HG03457 (cell line): ENCODE measurements around the gene IL32.
A peak's percentile ranks its signal among the peaks of the same experiment; 100 is the strongest.

Experiments
- ATAC-seq: cut with Tn5 transposase; IDR thresholded peaks from one replicate; pipeline ENCODE4 v1.9.1; 2021; ENCODE audit warnings: moderate number of reproducible peaks; ENCODE audit not compliant: unreplicated experiment

The IL32 gene, protein sequence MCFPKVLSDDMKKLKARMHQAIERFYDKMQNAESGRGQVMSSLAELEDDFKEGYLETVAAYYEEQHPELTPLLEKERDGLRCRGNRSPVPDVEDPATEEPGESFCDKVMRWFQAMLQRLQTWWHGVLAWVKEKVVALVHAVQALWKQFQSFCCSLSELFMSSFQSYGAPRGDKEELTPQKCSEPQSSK

GRCh38 chr16:3065069-3065741 lies at the start of gene IL32:
Gene IL32 (plus strand): TSS chr16:3065640. CDS start chr16:3065812, 172 bp downstream.
- ATAC-seq = no peak

GRCh38 chr16:3015865-3016521 lies 49.4 kb upstream of the IL32 start:
- ATAC-seq = no peak

- no peak for ATAC-seq
Measured at GRCh38 chr16:3017344-3017743, 48.1 kb upstream of the IL32 start.

DNA sequence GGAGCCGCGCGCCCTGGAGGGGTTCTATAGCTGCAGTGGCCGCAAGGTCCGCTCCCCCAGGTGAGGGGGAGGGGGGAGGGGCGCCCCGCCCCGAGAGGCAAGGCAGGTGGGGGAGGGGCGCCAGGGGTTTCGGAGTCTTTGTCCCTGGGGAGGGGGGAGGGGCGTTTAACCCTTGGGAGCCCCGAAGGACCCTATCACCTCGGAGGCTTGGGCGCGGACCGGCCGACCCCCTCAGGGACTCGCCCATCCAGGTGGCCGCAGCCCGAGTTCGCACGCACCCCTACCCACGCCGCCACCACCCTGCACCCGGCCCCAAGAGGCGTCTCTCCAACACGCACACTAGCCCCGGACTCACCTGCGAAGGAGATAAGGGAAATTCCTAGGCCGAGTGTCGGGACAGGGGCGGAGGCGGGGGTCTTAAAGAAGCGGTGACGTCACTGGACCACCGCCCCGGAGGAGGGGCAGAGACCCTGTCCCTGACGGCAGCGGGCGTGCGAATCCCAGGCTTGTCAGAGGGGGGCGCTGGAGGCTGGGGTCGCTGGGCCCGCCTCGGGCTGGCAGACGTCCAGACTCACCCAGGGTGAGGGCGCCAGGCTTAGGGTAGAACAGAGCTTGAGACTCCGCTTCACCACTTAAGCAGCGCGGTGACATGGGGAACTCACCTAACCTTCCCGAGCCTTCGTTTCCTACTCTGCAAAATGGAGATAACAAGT lies 47.5 kb upstream of the IL32 start, which contains the start of gene CLDN6:
TSS of gene CLDN6 (minus strand) at position 390 of the 713 bp plus-strand sequence. CDS start 2,162 bp downstream, outside the sequence.
- no peak for ATAC-seq

DNA sequence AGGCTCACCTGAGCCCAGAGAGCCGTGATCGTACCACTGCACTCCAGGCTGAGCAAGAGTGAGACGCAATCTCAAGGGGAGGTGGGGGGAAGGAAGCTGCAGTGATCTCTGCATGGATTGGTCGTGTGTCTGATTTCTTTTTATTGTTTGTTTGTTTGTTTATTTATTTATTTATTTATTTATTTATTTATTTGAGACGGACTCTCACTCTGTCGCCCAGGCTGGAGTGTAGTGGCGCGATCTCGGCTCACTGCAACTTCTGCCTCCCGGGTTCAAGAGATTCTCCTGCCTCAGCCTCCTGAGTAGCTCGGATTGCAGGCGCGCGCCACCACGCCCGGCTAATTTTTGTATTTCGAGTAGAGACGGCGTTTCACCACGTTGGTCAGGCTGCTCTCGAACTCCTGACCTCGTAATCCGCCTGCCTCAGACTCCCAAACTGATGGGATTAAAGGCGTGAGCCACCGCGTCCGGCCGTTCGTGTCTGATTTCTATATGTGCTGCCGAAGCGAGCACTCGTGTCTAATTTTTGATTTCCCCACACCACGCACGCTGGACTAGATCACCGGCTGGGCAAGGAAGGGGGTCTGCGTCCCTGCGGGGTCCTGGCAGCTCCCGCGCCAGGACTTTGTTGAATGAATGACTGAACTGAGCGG lies 45.7 kb upstream of the IL32 start:
- no peak for ATAC-seq

DNA sequence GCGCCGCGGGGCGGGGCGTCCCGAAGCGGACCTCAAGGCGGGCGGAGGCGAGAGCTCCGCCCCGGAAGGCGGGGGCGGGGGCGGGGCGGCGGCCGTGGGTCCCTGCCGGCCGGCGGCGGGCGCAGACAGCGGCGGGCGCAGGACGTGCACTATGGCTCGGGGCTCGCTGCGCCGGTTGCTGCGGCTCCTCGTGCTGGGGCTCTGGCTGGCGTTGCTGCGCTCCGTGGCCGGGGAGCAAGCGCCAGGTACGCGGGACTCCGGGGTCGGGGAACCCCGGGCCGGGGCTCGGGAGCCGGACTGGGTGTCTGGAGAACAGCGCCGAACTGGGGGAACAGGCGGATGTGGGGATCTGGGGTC lies 45.2 kb upstream of the IL32 start, which contains the start of gene TNFRSF12A:
TSS of gene TNFRSF12A (plus strand) at position 122 of the 357 bp plus-strand sequence. CDS start at position 152, 30 bp downstream.
- no peak for ATAC-seq

DNA sequence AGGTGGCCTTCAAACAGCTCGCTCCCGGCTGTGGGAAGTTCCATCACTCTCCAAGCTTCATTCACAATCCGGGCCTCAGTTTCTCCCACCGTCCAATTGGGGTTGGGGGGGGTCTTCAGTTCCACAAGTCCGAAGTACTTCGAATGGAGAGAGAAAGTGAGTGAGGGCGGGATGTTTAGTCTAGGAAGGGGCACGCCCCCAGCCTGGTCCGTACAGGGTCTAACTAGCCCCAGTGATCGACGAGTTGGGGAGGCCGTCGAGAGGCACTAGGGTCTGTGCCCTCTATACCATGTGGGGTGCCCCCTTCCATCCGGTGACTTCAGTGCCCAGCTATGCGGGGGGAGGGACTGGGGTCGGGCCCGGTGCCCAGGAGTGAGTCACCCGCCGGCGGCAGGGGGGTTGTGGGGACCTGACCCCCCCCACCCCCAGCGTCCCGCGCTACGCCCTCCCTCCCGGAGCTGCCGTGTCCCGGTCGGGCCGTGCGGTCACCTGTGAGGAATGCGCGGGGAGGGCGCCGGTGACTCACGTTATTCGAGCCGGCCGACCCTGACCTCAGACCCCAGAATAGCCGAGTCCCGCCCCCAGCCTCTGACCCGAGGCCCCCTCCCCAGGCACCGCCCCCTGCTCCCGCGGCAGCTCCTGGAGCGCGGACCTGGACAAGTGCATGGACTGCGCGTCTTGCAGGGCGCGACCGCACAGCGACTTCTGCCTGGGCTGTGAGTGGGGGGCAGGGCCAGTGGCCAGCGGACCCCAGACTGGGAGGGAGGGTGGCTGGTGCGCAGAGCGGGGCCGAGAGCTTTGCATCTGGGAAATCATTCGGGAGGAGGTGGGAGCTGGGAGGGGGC lies 44.6 kb upstream of the IL32 start:
- no peak for ATAC-seq

DNA sequence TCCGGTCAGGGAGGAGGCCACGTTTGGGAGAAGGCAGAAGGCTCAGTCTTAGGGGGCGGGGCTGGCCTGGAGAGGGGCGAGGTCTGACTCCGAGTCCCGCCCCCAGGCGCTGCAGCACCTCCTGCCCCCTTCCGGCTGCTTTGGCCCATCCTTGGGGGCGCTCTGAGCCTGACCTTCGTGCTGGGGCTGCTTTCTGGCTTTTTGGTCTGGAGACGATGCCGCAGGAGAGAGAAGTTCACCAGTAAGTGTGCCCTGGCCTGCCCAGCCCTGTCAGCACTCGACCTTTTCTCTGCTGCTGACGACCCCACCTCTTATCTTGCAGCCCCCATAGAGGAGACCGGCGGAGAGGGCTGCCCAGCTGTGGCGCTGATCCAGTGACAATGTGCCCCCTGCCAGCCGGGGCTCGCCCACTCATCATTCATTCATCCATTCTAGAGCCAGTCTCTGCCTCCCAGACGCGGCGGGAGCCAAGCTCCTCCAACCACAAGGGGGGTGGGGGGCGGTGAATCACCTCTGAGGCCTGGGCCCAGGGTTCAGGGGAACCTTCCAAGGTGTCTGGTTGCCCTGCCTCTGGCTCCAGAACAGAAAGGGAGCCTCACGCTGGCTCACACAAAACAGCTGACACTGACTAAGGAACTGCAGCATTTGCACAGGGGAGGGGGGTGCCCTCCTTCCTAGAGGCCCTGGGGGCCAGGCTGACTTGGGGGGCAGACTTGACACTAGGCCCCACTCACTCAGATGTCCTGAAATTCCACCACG lies 43.8 kb upstream of the IL32 start:
- ATAC-seq = peak; percentile 29

- ATAC-seq = no peak
Measured at GRCh38 chr16:3022208-3022683, 43.2 kb upstream of the IL32 start.

GRCh38 chr16:3022684-3023414 lies 42.6 kb upstream of the IL32 start:
- no peak for ATAC-seq

GRCh38 chr16:3023415-3023668 lies 42.1 kb upstream of the IL32 start:
- no peak for ATAC-seq

- peak; percentile 62 for ATAC-seq
Measured at GRCh38 chr16:3023669-3024478, 41.6 kb upstream of the IL32 start, which contains the start of the genes HCFC1R1 and THOC6. Gene HCFC1R1 (minus strand): TSS chr16:3023942. CDS start chr16:3023941, 1 bp downstream. Gene THOC6 (plus strand): TSS chr16:3024035. CDS start chr16:3024327, 292 bp downstream.

DNA sequence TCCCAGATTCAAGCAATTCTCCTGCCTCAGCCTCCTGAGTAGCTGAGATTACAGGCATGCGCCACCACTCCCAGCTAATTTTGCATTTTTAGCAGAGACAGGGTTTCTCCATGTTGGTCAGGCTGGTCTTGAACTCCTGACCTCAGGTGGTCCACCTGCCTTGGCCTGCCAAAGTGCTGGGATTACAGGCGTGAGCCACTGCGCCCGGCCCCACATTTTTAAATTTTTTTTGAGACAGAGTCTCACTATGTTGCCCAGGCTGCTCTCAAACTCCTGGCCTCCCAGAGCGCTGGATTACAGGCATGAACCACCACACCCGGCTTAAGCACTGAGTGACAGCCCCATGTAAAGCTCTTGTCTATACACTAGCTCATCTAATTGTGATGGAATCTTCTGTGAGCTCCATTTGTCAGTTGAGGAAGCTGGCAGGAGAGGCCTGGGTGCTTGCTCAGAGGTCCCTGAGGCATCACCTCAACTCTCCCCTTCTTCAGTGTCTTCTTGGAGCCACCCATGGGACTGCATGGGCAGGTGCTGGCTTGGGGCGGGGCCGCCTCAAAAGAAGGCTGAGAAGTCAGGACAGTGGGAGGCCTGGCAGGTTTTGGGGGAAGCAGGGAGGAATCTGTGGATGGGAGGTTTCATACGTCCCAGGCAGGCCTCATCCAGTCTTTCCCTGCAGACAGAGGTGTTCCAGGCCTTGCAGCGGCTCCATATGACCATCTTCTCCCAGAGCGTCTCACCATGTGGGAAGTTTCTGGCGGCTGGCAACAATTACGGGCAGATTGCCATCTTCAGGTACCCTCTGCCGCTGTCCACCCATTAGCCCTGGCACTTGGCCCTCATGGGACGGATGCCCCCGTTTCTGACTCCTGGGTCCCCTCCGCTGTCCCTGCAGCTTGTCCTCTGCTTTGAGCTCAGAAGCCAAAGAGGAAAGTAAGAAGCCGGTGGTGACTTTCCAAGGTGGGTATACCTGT lies 40.1 kb upstream of the IL32 start:
- ATAC-seq = no peak

GRCh38 chr16:3026003-3026378 lies 39.4 kb upstream of the IL32 start:
- no peak for ATAC-seq

DNA sequence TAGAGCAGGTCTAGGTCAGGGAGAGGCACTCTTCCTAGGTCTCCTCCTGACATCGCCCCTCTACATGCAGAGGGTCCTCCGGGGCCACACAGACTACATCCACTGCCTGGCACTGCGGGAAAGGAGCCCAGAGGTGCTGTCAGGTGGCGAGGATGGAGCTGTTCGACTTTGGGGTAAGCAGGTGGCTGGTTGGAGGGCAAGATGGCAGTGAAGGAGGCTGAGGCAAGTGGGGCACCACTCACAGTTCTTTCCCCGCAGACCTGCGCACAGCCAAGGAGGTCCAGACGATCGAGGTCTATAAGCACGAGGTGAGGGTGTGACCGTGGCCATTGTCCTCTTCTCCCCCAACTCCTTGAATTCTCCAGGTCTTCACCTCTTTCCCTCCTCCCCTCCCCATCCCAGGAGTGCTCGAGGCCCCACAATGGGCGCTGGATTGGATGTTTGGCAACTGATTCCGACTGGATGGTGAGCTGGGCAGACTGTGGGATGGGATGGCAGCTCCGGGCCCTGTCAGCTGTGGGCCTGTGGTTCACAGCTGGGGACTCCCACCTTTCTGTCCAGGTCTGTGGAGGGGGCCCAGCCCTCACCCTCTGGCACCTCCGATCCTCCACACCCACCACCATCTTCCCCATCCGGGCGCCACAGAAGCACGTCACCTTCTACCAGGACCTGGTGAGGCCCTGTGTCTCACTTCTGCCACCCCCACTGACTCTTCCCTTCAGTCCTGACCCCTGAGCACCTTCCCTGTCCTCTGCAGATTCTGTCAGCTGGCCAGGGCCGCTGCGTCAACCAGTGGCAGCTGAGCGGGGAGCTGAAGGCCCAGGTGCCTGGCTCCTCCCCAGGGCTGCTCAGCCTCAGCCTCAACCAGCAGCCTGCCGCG lies 38.6 kb upstream of the IL32 start:
- no peak for ATAC-seq

GRCh38 chr16:3027489-3027795 lies 38.0 kb upstream of the IL32 start:
- ATAC-seq = no peak
